HepG2 (cell line): ENCODE measurements around the gene BID. TPM values are rescaled to one million over a fixed set of nuclear protein-coding genes. Genes with fewer than 3 reads are reported as not detected.

Experiments used
- DR1 ChIP-seq: sonication (generic); formaldehyde crosslinking; IDR thresholded peaks from 2 replicates; pipeline ENCODE4 v1.8.0; 2021; ENCODE audit warnings: mild to moderate bottlenecking, missing genetic modification reagents, inconsistent platforms
- GATAD2A ChIP-seq: IDR thresholded peaks from 2 replicates; pipeline ENCODE4 v1.6.1; 2016
- KLF12 ChIP-seq: sonication (generic); formaldehyde crosslinking; IDR thresholded peaks from 2 replicates; pipeline ENCODE4 v1.4.0; 2020; ENCODE audit warnings: missing genetic modification reagents, borderline replicate concordance
- KMT2A ChIP-seq: sonication (generic); formaldehyde crosslinking; IDR thresholded peaks from 2 replicates; pipeline ENCODE4 v1.4.0; 2020; ENCODE audit warnings: missing genetic modification reagents
- MAFK ChIP-seq, 2 experiments: IDR thresholded peaks in 1 of 2; conservative IDR thresholded peaks in 1 of 2; 2 replicates each; pipeline ENCODE4 v1.6.1; 2011; ENCODE audit warnings: improper control_type of control experiment in 2 of 2, low read length in 2 of 2
- NR2F1 ChIP-seq, 2 experiments: fragments of 450-650 bp in 1 of 2; formaldehyde crosslinking in 1 of 2; IDR thresholded peaks; 2 replicates each; pipeline versions ENCODE4 v1.5.0 to v1.6.1; 2016 to 2020; ENCODE audit warnings: mild to moderate bottlenecking in 1 of 2, missing compliant biosample characterization in 1 of 2, missing genetic modification reagents in 1 of 2, moderate library complexity in 1 of 2
- SKIL ChIP-seq: sonication (generic); formaldehyde crosslinking; IDR thresholded peaks from 2 replicates; pipeline ENCODE4 v1.8.0; 2022; ENCODE audit warnings: missing genetic modification reagents, mild to moderate bottlenecking, moderate library complexity, borderline replicate concordance
- TFAP4 ChIP-seq: sonication (generic); IDR thresholded peaks from 2 replicates; pipeline ENCODE4 v1.6.1; 2016; ENCODE audit warnings: low read depth, borderline replicate concordance
- TIGD3 ChIP-seq: sonication (generic); formaldehyde crosslinking; IDR thresholded peaks from 2 replicates; pipeline ENCODE4 v1.5.1; 2020; ENCODE audit warnings: mild to moderate bottlenecking, missing genetic modification reagents, borderline replicate concordance
- YEATS4 ChIP-seq: sonication (generic); formaldehyde crosslinking; IDR thresholded peaks from 2 replicates; pipeline ENCODE4 v1.4.0; 2020; ENCODE audit warnings: missing genetic modification reagents, borderline replicate concordance
- ZBTB38 ChIP-seq: sonication (generic); formaldehyde crosslinking; IDR thresholded peaks from 2 replicates; pipeline ENCODE4 v1.5.1; 2020; ENCODE audit warnings: mild to moderate bottlenecking, missing genetic modification reagents
- ZBTB4 ChIP-seq: sonication (generic); formaldehyde crosslinking; IDR thresholded peaks from 2 replicates; pipeline ENCODE4 v1.4.0; 2020; ENCODE audit warnings: missing genetic modification reagents, mild to moderate bottlenecking, borderline replicate concordance
- ZNF224 ChIP-seq: sonication (generic); formaldehyde crosslinking; IDR thresholded peaks from 2 replicates; pipeline ENCODE4 v1.5.0; 2020; ENCODE audit warnings: mild to moderate bottlenecking, missing genetic modification reagents
- ZNF451 ChIP-seq: sonication (generic); formaldehyde crosslinking; IDR thresholded peaks from 2 replicates; pipeline ENCODE4 v1.5.0; 2020; ENCODE audit warnings: mild to moderate bottlenecking, missing genetic modification reagents
- ZNF710 ChIP-seq: sonication (generic); formaldehyde crosslinking; IDR thresholded peaks from 2 replicates; pipeline ENCODE4 v1.5.0; 2020; ENCODE audit warnings: mild to moderate bottlenecking, missing genetic modification reagents, borderline replicate concordance
- ZNF766 ChIP-seq: sonication (generic); formaldehyde crosslinking; IDR thresholded peaks from 2 replicates; pipeline ENCODE4 v1.5.0; 2020; ENCODE audit warnings: missing genetic modification reagents, borderline replicate concordance
- ZNF83 ChIP-seq: sonication (generic); formaldehyde crosslinking; IDR thresholded peaks from 2 replicates; pipeline ENCODE4 v1.4.0; 2020; ENCODE audit warnings: missing genetic modification reagents, mild to moderate bottlenecking, borderline replicate concordance
- polyA plus RNA-seq, 8 experiments: library from polyadenylated mRNA; depleted of rRNA in 3 of 8; stranded (reverse) in 7 of 8; unstranded in 1 of 8; fragments of >200 nt; fragmentation: Illumina TruSeq in 4 of 8; extraction: Trizol in 4 of 8; gene quantifications; 2 replicates each; pipeline versions ENCODE4 v1.2.1 to v1.2.3, GENCODE V29; 2011 to 2016; ENCODE audit warnings: low read depth in 4 of 8, missing spikeins in 1 of 8, mixed read lengths in 1 of 8; ENCODE audit not compliant: insufficient read depth in 1 of 8
- total RNA-seq, 5 experiments: library from RNA; depleted of rRNA; stranded (reverse); fragments of >200 nt; fragmentation: Illumina TruSeq; extraction: Trizol; gene quantifications; 2 replicates each; pipeline ENCODE4 v1.2.3, GENCODE V29; 2016; ENCODE audit warnings: low read depth in 1 of 5

The BID gene
- total and polyA plus RNA-seq, 2 of the 13 experiments (the other 11 are each of a cell fraction or from before 2014, with no cell fraction given): 35.3 to 51.7 TPM

- TF ChIP-seq ZNF83 (CRISPR knock-in tag): 0 out of 2 replicates have a peak, but pooled peaks have one; percentile 39
- TF ChIP-seq ZNF766 (CRISPR knock-in tag): no peak
- TF ChIP-seq MAFK (conservative IDR thresholded peaks at IDR 0.05 in 1 of 2, IDR thresholded peaks at IDR 0.05 in 1 of 2; ENCODE audit: low read length in 2 of 2): no peak
- peak; percentile 81; the same call in 1 of the 2 replicates for TF ChIP-seq KLF12 (CRISPR knock-in tag)
- no peak for TF ChIP-seq TIGD3 (CRISPR knock-in tag)
- no peak for TF ChIP-seq KMT2A (CRISPR knock-in tag)
- TF ChIP-seq ZNF710: peak; percentile 18; the same call in 1 of the 2 replicates
- no peak; the same call in 1 of the 2 replicates for TF ChIP-seq ZBTB38 (CRISPR knock-in tag)
- peak; percentile 68; the same call in 1 of the 2 replicates for TF ChIP-seq YEATS4
- peak; percentile 80; the same call in 1 of the 2 replicates for TF ChIP-seq ZBTB4 (CRISPR knock-in tag)
- no peak; the same call in 1 of the 2 replicates for TF ChIP-seq TFAP4
- TF ChIP-seq DR1 (CRISPR knock-in tag): peak; percentile 26; the same call in 1 of the 2 replicates
- TF ChIP-seq NR2F1 (CRISPR knock-in tag; IDR thresholded peaks at IDR 0.05): 0 out of 4 replicates have a peak, but pooled peaks of 1 of the 2 experiments have one; percentile 19
- TF ChIP-seq ZNF451: no peak
- no peak for TF ChIP-seq ZNF224
- TF ChIP-seq SKIL (CRISPR knock-in tag): no peak; the same call in 1 of the 2 replicates
- peak; percentile 73 for TF ChIP-seq GATAD2A (CRISPR knock-in tag)
Observed at GRCh38 chr22:17786435-17787161, 12.3 kb upstream of the BID start (continued).
